Left renal pelvis (tissue), 4 donors: ENCODE results near the gene DNASE1L3. TPM values are rescaled to one million over a fixed set of nuclear protein-coding genes. Genes with fewer than 3 reads are reported as not detected.
A peak's percentile ranks its signal among the peaks of the same experiment; 100 is the strongest.
"Not testable (repeated sequence)": the region's sequence is repeated elsewhere in the genome, so short reads cannot be mapped to it uniquely, and the experiment has no call there.

Experiments
- DNase-seq, 4 donors: peaks; one replicate each; pipeline ENCODE4 v3.0.0-alpha.2; 2013; ENCODE audit warnings: low read depth in 4 of 4, low spot score in 3 of 4
- polyA plus RNA-seq, 4 donors: library from polyadenylated mRNA; unstranded; fragments of 120-200 nt; gene quantifications; one replicate each; pipeline ENCODE4 v1.2.1, GENCODE V29; 2013; ENCODE audit not compliant: insufficient read length in 4 of 4

The DNASE1L3 gene
- 10 to 100 TPM in 1 of 4 donors, 1 to 10 TPM in 3; 2.5 to 17.2 (median 3.5) TPM for polyA plus RNA-seq

GRCh38 chr3:58210761-58211460 is at the start of gene DNASE1L3:
Gene DNASE1L3, minus strand, starts transcription at chr3:58210972. Its CDS starts 66 bp downstream, at chr3:58210906.
- no peak for DNase-seq

DNA sequence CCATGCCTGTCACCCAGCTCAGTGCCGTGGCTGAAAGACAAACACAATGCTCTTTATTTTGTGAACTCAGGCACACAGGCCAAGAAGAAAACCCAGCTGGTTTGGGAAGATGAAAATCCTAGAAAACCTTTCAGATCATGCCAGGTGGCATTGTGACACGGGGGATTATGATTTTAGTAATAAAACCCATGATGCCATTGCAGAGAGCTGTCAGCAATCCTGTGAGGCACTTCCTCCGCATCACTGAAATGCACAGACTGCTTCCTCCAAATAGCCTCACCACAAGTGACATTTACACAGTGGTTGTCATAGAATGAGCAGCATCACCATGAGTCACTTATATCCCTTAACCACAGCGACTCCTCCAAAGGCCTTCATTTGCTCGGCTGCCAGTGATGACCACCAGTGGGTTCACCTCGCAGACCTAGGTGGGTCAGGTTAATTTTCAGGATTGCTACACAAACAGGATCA is 49.5 kb upstream of the DNASE1L3 start:
- no peak for DNase-seq

GRCh38 chr3:58258392-58259055 is 47.8 kb upstream of the DNASE1L3 start:
- DNase-seq = no peak

- DNase-seq = no peak
These were observed 45.7 kb upstream of the DNASE1L3 start for GRCh38 chr3:58256511-58256910.

DNA sequence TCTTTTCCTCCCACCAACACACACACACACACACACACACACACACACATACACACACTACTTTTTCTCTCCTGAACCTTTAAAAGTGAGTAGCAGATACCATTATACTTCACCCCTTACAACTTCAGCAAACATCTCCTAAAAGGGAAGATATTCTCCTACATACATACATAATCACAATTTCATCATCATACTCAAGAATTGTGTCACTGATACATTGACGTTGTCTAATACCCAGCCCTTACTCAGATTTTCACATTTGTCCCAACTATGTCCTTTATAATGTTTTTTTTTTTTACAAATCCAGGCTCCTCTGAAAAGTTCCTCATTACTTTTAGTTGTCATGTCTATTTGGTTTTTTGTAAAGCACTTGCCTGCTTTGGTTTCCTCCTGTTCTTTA is 45.3 kb upstream of the DNASE1L3 start:
- DNase-seq = no peak

DNA sequence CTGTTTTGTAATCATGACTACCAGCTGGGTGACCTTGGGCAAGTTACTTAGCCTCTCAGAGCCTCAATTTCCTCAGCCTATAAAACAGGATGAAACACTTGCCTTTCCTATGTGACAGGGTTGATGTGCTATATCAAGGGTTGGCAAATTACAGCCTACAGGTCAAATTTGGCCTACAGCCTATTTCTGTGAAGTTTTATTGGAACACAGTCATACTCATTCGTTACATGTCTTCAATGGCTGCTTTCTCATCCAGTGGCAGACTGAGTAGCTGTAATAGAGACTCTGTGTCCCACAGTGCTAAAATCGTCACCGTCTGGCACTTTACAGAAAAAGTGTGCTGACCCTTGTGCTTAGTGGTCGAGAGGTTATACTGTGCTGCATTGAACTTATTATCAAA is 43.4 kb upstream of the DNASE1L3 start:
- DNase-seq = no peak

GRCh38 chr3:58251631-58252035 is 40.9 kb upstream of the DNASE1L3 start:
- no peak for DNase-seq

GRCh38 chr3:58250093-58250707 is 39.4 kb upstream of the DNASE1L3 start:
- DNase-seq = peak in 1 of 4 donors; percentile 41

GRCh38 chr3:58249358-58250092 is 38.8 kb upstream of the DNASE1L3 start:
- no peak for DNase-seq

DNA sequence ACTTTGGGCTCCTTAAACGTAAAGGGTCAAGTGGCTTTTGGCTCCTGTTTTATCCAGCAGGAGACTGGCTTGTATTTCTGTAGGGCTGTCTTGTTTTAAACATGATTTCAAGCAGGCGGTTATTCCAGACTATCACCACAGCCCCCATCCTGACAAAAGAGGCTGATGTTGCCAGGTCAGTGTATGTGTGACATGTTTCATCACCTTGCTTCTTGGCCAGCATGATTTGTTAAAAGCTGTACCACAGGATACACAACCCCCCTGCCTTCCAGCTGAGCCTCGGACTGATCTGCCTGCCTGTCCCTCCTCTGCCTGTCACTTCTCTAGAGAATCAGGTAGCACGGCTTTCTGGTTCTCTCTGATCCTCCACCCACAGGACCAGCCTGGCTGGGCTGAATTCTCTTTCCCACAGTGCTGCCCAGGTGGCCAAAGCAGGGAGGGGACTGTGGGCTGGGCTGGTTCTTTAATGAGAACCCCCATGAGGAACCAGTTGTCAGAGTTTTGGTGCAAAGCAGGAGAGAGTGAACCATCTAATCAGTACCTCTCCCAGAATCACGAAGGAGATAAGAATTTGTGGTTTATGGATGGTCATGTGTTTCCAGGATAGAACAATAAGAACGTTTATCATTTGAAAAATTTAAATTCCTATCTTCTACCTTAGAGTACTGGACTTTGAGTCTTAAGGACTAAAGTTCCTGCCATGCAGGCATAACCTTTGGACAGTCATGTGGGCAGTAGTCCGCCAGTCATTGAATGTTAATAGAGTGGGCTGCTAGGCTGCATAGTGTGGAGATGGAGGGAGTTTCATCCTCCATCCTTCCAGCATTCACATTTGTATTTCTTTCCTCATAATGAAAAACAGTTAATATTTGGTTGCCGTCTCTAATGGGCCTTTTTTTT is 35.6 kb upstream of the DNASE1L3 start:
- no peak for DNase-seq

- DNase-seq = no peak
These were observed 33.3 kb upstream of the DNASE1L3 start for GRCh38 chr3:58243976-58244585.

- DNase-seq = not testable (repeated sequence)
These were observed 32.1 kb upstream of the DNASE1L3 start for GRCh38 chr3:58242860-58243259.

DNA sequence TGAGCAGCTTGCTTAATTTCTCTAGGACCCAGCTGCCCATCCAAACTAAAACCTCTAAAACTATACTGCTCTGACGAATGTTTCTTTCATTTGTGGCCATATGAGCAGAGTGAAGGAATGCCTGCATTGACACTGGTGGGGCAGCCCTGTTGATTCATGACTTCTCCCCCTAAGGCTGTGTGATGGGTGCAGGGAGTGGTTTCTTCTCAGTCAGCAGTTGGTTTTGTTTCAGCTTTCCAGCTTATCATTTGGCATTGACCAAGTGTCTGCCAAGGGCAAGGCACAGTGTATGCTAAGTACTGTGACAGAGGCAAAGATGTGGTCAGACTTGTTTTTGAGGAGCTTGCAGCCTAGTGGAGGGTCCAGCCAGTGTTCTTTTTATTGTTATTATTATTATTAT is 31.6 kb upstream of the DNASE1L3 start:
- DNase-seq = no peak

DNA sequence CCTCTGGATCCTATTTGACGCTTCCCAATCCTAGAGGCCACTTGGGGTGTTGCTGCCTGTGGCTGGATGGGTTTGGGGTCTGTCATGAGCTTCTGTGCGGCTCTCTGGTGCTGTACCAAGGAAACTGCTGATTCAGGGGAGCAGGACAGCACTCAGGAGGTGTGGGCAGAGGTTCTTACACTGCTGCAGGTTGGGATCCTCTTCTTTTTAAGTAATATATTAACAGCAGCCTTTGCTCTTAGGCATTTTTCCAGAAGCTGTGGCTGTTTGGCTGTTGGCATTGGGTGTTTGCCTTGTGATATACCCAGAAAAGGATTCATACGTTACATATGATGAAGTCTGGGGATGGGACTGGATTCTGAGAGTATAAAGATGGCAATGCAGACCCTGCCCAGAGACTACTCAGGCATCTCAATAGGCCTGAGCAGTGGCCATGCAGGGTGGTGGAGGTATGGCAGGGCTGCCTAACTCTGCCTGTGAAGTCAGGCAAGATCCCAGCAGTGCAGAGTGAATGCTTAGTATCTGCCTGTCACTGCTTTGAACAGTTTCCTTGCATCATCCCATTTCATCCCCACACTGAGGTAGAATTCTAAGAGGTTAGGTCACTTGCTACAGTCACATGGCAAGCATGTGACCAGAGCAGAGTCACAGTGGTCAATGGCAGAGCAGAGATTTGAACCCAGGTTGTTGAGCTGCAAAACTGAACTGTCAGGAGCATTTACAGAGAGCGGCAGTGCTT is 30.7 kb upstream of the DNASE1L3 start:
- no peak for DNase-seq

GRCh38 chr3:58238830-58239229 is 28.1 kb upstream of the DNASE1L3 start:
- DNase-seq = no peak

GRCh38 chr3:58237941-58238681 is 27.3 kb upstream of the DNASE1L3 start:
- no peak for DNase-seq

- peak in 1 of 4 donors; percentile 63 for DNase-seq
These were observed 26.6 kb upstream of the DNASE1L3 start, which contains the start of gene ABHD6 for GRCh38 chr3:58237238-58237940. Gene ABHD6, plus strand, starts transcription at chr3:58237792. Its CDS starts 18,795 bp downstream, at chr3:58256587.
